Heart left ventricle (tissue), 16 donors: Measurements from ENCODE around the gene UBQLN4. TPM values are rescaled to one million over a fixed set of nuclear protein-coding genes. Genes with fewer than 3 reads are reported as not detected.
A peak's percentile ranks its signal among the peaks of the same experiment; 100 is the strongest.

Source experiments
- ATAC-seq, 4 donors: fragments of 200-7000 bp; cut with Tn5 transposase; one replicate each; pipeline ENCODE4 v1.9.1; 2020 to 2022; ENCODE audit warnings: moderate library complexity in 4 of 4, mild to moderate bottlenecking in 3 of 4, moderate number of reproducible peaks in 1 of 4
- DNase-seq, 5 donors: peaks; one replicate each; pipeline ENCODE4 v3.0.0-alpha.2; 2020
- H3K27ac ChIP-seq, 12 donors: fragments of 200-600 bp; sonication (generic) in 4 of 12; one replicate each; pipeline versions ENCODE4 v1.5.0 to v1.8.0; 2016 to 2022; ENCODE audit warnings: mild to moderate bottlenecking in 2 of 12
- H3K27me3 ChIP-seq, 9 donors: fragments of 200-600 bp; sonication (generic) in 2 of 9; one replicate each; pipeline versions ENCODE4 v1.5.1 to v1.8.0; 2016 to 2022; ENCODE audit warnings: mild to moderate bottlenecking in 3 of 9
- H3K36me3 ChIP-seq, 9 donors: fragments of 200-600 bp; sonication (generic) in 2 of 9; one replicate each; pipeline versions ENCODE4 v1.5.0 to v1.8.0; 2018 to 2022; ENCODE audit warnings: mild to moderate bottlenecking in 2 of 9
- H3K4me1 ChIP-seq, 12 donors: fragments of 200-600 bp; sonication (generic) in 4 of 12; one replicate each; pipeline versions ENCODE4 v1.5.0 to v1.8.0; 2016 to 2022; ENCODE audit warnings: mild to moderate bottlenecking in 3 of 12
- H3K4me3 ChIP-seq, 12 donors: fragments of 200-600 bp; sonication (generic) in 4 of 12; one replicate each; pipeline versions ENCODE4 v1.5.0 to v1.8.0; 2017 to 2022; ENCODE audit warnings: mild to moderate bottlenecking in 9 of 12, moderate library complexity in 4 of 12
- H3K9me3 ChIP-seq, 12 donors: fragments of 200-600 bp; sonication (generic) in 4 of 12; one replicate each; pipeline versions ENCODE4 v1.5.0 to v1.8.0; 2016 to 2022; ENCODE audit warnings: mild to moderate bottlenecking in 1 of 12
- CTCF ChIP-seq, 12 donors: fragments of 200-600 bp; sonication (generic) in 4 of 12; IDR thresholded peaks; one replicate each; pipeline versions ENCODE4 v1.5.0 to v1.8.0; 2018 to 2022; ENCODE audit warnings: antibody characterized with exemption in 12 of 12, mild to moderate bottlenecking in 5 of 12
- POLR2A ChIP-seq, 2 donors: fragments of 450-650 bp; IDR thresholded peaks; one replicate each; pipeline ENCODE4 v1.6.1; 2017; ENCODE audit warnings: antibody characterized with exemption in 2 of 2, mild to moderate bottlenecking in 2 of 2, moderate library complexity in 2 of 2
- WGBS, 4 donors: extraction: QIAGEN DNeasy Blood & Tissue Kit in 2 of 4; methylation state at CpG; one replicate each; pipeline versions ENCODE4 v1.1.5 to v1.1.7; 2013 to 2018; 5-methylcytosine and 5-hydroxymethylcytosine counted together
- intact Hi-C, 10 donors: fragments of 100-400 bp; cut with DNase I; formaldehyde crosslinking; loops; one replicate each; pipeline versions ENCODE4 v1.11.1 to v1.14.2; 2022
- long read RNA-seq, 3 donors: library from polyadenylated mRNA; unstranded; transcript quantifications; one replicate each; pipeline ENCODE4 v2.0.0, GENCODE V29; 2020 to 2021
- polyA plus RNA-seq, 2 donors: library from polyadenylated mRNA; stranded (reverse); fragments of 200-250 nt; gene quantifications; one replicate each; pipeline ENCODE4 v1.2.3, GENCODE V29; 2013
- total RNA-seq, 9 donors: library from RNA; depleted of rRNA in 2 of 9; stranded (reverse); fragments of >200 nt in 2 of 9; fragmentation: NEBNext Ultra II Directional in 3 of 9; extraction: Animal tissue kit (Norgen Biotek cat#: 25700) in 3 of 9; gene quantifications; one replicate each; pipeline versions ENCODE4 v1.1.0 to v1.2.4, GENCODE V29; 2016 to 2023
- donor health status: ischemic (EF 13 %, LVEDD 7.1; RV severe dilation, severe dysfunction).
- donor health status: healthy with polysubstance abuse.
- donor health status: DM: no; HTN: yes; CAD: no.
- donor health status: DM: no; HTN: no; CAD: no.
- donor health status: ischemic (EF 25% LVEDD 6.9; RV normal size, moderate dysfunction).
- donor health status: ischemic (EF 25% LVEDD 5.7; RV mildly dilated, moderate dysfunction).
- donor health status: healthy.
- donor health status: DM: yes; HTN: yes; CAD: no.
- donor health status: ischemic (EF 35%, LVEDD 5.7; RV mildly dilated, moderate dysfunction).
- donor health status: nonischemic (EF 11% LVEDD 7.7; RV severe dilation, severe dysfunction).
- donor health status: DM: yes; HTN: yes; CAD: no.
- donor health status: PGD.
- donor health status: ischemic (EF 29% LVEDD 5.4; RV normal size, mild dysfunction).
- donor health status: nonischemic (EF 23%, LVEDD 6.1; RV moderate dilation, normal function).

Gene UBQLN4
- total RNA-seq (10 to 100 TPM; 21.0 to 34.1 (median 26.9) TPM), polyA plus RNA-seq (10 to 100 TPM; 15.1 to 37.3 TPM)
- long read RNA-seq, donor 1, partial matches to known transcripts, result 7 of 18 reads
- long read RNA-seq, donor 1, other reads (novel, unspliced or antisense), result 8 of 18 reads
- long read RNA-seq, donor 2, partial matches to known transcripts, result 48 of 54 reads
- long read RNA-seq, donor 2, other reads (novel, unspliced or antisense), result 5 of 54 reads
- long read RNA-seq, donor 3, transcript UBQLN4-201 (11 exons, 3,576 nt), result major isoform, 5 of 24 reads
- long read RNA-seq, donor 3, partial matches to known transcripts, result 15 of 24 reads
- long read RNA-seq, donor 3, other reads (novel, unspliced or antisense), result 4 of 24 reads

DNA sequence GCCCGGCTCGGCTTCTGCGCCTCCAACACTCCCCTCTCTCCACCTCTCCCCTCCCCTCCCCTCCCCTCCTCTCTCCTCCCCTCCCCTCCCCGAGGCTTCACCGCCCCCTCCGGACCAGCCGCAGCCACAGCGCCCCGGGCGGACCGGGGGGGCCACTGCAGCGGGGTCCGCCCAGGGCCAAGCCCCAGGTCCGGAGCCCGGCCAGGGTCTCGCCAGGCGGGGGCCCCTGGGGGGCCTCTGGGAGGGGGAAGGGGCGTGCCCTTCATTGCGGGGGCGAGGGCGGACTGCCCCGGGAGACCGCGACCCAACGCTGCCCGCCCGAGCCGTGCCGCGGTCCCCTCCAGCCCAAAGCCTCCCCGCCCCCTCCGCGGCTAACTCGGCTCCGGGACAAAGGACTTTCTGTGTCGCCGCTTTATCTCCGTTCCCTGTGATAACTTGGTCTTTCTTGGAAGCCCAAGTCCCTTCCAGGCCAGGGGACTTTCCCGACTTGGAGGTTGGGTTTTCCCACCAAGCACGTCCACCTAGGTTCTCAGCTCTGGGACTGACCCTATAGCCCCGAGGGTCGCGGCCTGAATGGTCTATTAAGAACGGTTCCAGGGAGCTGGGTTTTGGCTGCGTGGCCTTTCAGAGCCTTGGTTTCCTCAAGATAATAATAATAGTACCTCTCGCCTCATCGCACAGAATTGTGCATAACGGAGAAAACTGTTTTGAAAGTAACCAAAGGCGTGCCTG, at the start of gene UBQLN4:
Gene UBQLN4, minus strand, starts transcription at position 31 of the 732 bp plus-strand sequence. CDS start 97 bp downstream, outside the sequence.
- no peaks in the 10 kb centered on the region for H3K9me3 ChIP-seq
- no peaks in the 10 kb centered on the region for H3K27me3 ChIP-seq
- 0 to 1% (median 1%) methylated on average over 23 to 48 of the region's 49 CpGs for WGBS, 4 donors
- peak; percentile 91 to 94 (median 92) for DNase-seq
- H3K27ac ChIP-seq, result peak within 1 kb of the TSS; percentile 83 to 99 (median 96)
- peaks cover 0 to 50% (median 25%) of the 10 kb centered on the region in 12 donors for H3K4me1 ChIP-seq
- H3K36me3 ChIP-seq, result peaks cover 0 to 45% (median 15%) of the 10 kb centered on the region in 9 donors
- TF ChIP-seq POLR2A (IDR thresholded peaks at IDR 0.05) (no peak), CTCF (IDR thresholded peaks at IDR 0.05) (peak; percentile 32 to 71 (median 52))
- ATAC-seq, result peak; percentile 40 to 84 (median 75)
- intact Hi-C loops, result loop anchor here in 4 of 10 donors (5.0 to 10.0 kb wide), 3 partner anchors 109 to 119 kb away; partner anchors contain the start of genes KHDC4 (in 2 of the 4) and RXFP4 (in 2 of the 4)
- H3K4me3 ChIP-seq, result peak within 1 kb of the TSS; percentile 74 to 98 (median 87)

DNA sequence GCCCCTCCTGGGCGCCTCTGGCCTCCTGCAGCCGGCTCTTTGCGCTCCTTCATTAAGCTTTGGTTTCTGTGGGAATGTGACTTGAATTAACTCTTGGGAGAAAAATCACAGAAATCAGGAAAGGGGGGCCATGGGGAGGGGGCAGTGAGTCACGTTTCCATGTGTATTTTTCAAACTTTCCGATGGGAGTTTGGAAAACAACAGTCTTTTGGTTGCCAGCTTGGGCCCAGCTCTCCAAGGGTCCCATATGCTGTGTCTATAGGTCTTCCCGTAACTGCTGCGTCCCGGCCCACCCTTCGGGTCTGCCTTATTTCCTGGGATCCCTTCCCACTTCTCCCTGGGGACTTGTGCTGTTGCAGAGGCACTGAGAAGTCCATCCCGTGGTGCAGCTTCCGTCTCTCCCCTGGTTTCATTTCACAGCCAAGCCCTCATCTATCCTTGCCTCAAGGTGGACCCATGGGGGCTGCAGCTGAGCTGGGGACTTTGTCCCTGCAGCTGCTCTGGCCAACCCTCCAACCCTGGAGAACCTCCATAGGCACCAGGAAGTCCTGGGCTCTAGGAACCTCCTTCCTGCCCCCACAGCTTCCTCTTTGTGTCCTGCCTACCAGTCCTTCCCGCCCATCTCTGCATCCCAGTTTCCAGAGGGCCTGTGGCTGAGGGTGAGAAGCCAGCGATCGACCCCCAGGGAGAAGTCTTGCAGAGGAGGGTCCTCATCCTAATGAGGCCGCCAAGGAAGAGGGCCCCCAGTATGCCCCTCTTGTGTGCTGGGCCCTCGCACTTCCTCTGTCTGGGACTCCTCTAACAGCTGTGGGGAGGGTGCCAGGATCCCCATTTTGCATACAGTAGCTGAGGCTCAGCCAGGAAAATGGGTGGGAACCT, 49.3 kb upstream of the UBQLN4 start:
- no peaks in the 10 kb centered on the region for H3K9me3 ChIP-seq
- no peak for ATAC-seq
- H3K4me1 ChIP-seq, result peaks cover 24 to 81% (median 63%) of the 10 kb centered on the region in 12 donors
- H3K36me3 ChIP-seq, result no peaks in the 10 kb centered on the region
- H3K27me3 ChIP-seq, result no peaks in the 10 kb centered on the region
- intact Hi-C loops, result no loop called here
- H3K4me3 ChIP-seq, result no peak overlapping the region
- DNase-seq, result peak in 2 of 5 donors; percentile 49 to 53
- H3K27ac ChIP-seq, result peak overlapping the region; percentile 91 to 99 (median 96)
- WGBS, 4 donors, result 59 to 73% (median 65%) methylated on average over 15 to 16 of the region's 16 CpGs
- TF ChIP-seq CTCF (IDR thresholded peaks at IDR 0.05), result no peak
- TF ChIP-seq POLR2A (IDR thresholded peaks at IDR 0.05), result no peak

- Histone ChIP-seq H3K36me3 (no peaks in the 10 kb centered on the region), H3K9me3 (no peaks in the 10 kb centered on the region), H3K27ac (peak overlapping the region in 11 of 12 donors; percentile 6 to 99 (median 95)), H3K4me3 (no peak overlapping the region), H3K4me1 (peaks cover 24 to 81% (median 63%) of the 10 kb centered on the region in 12 donors), H3K27me3 (no peaks in the 10 kb centered on the region)
- no peak for ATAC-seq
- peak in 3 of 5 donors; percentile 41 to 78 (median 43) for DNase-seq
- 54 to 73% (median 64%) methylated on average over 6 of the region's 6 CpGs for WGBS, 4 donors
- intact Hi-C loops, result no loop called here
- no peak for TF ChIP-seq CTCF (IDR thresholded peaks at IDR 0.05)
- no peak for TF ChIP-seq POLR2A (IDR thresholded peaks at IDR 0.05)
Observed at GRCh38 chr1:156101880-156102279, 48.3 kb upstream of the UBQLN4 start.
